ENCODE results near the gene TPST2. TPM values are rescaled to one million over a fixed set of nuclear protein-coding genes. Genes with fewer than 3 reads are reported as not detected.

TPST2 gene
- total RNA-seq, 1 experiment from 2014 or later = 50.1 TPM

DNA sequence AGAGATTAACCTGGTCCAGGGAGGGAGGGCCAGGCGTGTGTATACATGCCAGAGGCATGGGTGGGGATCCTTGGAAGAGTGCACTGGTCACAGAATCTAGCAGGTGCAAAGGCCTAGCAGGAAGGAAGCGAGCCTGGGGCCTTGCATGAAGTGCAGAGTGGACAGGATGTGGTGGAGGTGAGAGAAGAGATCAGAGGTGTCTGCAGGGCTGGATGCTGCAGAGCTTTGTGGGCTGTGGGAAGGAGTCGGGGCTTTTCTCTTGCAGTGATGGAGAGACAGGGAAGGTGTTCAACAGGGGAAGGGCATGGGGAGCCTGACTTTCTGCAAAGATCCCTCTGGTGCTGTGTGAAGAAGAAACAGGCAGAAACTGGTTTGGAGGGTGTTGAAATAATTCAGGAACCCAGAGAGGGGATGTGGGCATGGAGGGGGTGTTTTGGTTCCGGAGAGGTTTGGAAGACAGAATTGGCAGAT lies 2.5 kb upstream of the TPST2 start:
- Histone ChIP-seq H4K5ac (ENCODE audit: insufficient read length, low read depth, low read length) (no peak overlapping the region), H2BK12ac (ENCODE audit: insufficient read length, low read depth, low read length) (no peak overlapping the region), H3T11ph (ENCODE audit: low read length) (no peak overlapping the region), H4K20me1 (ENCODE audit: control insufficient read depth, insufficient read depth, insufficient read length) (no peaks in the 10 kb centered on the region), H3K4me2 (ENCODE audit: insufficient read depth, insufficient read length, low read length) (no peak overlapping the region), H3K27ac (ENCODE audit: insufficient read length, low read depth, low read length) (no peak overlapping the region), H3K4ac (ENCODE audit: low read depth, low read length) (no peak overlapping the region), H3K79me1 (ENCODE audit: insufficient read depth, low read depth, low read length, poor library complexity, severe bottlenecking) (no peaks in the 10 kb centered on the region), H3K9ac (ENCODE audit: extremely low read depth, insufficient read length, low read length) (no peak overlapping the region), H3K56ac (ENCODE audit: insufficient read length, low read depth, low read length) (no peak overlapping the region), H2AK5ac (ENCODE audit: insufficient read length, low read length) (no peak overlapping the region), H2BK15ac (ENCODE audit: low read depth, low read length) (no peak overlapping the region), H3K23me2 (ENCODE audit: insufficient read length, low read depth, low read length, poor library complexity, severe bottlenecking) (no peaks in the 10 kb centered on the region), H3K23ac (ENCODE audit: insufficient read length, low read depth, low read length) (no peak overlapping the region), H3K79me2 (ENCODE audit: insufficient read depth, low read length) (peaks cover 15% of the 10 kb centered on the region; the same call in 1 of the 2 replicates), H4K8ac (replicated peaks; ENCODE audit: insufficient read length, low read depth, low read length) (no peak overlapping the region), H2BK5ac (ENCODE audit: insufficient read length, low read length) (no peak overlapping the region), H4K91ac (ENCODE audit: insufficient read length, low read depth, low read length) (no peak overlapping the region), H3K14ac (ENCODE audit: insufficient read depth, low read length) (no peak overlapping the region), H3K4me1 (ENCODE audit: insufficient read depth, low read length) (peaks cover 5% of the 10 kb centered on the region; the same call in 1 of the 2 replicates), H2BK20ac (ENCODE audit: low read depth, low read length, poor library complexity, severe bottlenecking) (no peak overlapping the region), H2AFZ (ENCODE audit: low read length) (no peak overlapping the region), H3K27me3 (ENCODE audit: insufficient read depth, low read length) (no peaks in the 10 kb centered on the region), H3K9me3 (ENCODE audit: control insufficient read depth, low read depth, low read length) (no peaks in the 10 kb centered on the region), H3K18ac (ENCODE audit: insufficient read length, low read depth, low read length) (no peak overlapping the region), H2BK120ac (ENCODE audit: low read depth, low read length, poor library complexity, severe bottlenecking) (no peak overlapping the region)
- DNase-seq = no peak
- no CpG with 5 or more reads among the region's 4 CpGs for WGBS (ENCODE audit: extremely low coverage, insufficient read length, low lambda C conversion rate)
- TF ChIP-seq, protein P1, sequence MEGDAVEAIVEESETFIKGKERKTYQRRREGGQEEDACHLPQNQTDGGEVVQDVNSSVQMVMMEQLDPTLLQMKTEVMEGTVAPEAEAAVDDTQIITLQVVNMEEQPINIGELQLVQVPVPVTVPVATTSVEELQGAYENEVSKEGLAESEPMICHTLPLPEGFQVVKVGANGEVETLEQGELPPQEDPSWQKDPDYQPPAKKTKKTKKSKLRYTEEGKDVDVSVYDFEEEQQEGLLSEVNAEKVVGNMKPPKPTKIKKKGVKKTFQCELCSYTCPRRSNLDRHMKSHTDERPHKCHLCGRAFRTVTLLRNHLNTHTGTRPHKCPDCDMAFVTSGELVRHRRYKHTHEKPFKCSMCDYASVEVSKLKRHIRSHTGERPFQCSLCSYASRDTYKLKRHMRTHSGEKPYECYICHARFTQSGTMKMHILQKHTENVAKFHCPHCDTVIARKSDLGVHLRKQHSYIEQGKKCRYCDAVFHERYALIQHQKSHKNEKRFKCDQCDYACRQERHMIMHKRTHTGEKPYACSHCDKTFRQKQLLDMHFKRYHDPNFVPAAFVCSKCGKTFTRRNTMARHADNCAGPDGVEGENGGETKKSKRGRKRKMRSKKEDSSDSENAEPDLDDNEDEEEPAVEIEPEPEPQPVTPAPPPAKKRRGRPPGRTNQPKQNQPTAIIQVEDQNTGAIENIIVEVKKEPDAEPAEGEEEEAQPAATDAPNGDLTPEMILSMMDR (conservative IDR thresholded peaks at IDR 0.05) = no peak
- peaks cover 5% of the 10 kb centered on the region for H3K27me3 Mint-ChIP-seq (ENCODE audit: low read depth)
- peaks cover 0 to 3% of the 10 kb centered on the region in 2 experiments; a peak in 2 of 5 replicates for H3K9me3 Mint-ChIP-seq
- peaks cover 10 to 11% (median 10%) of the 10 kb centered on the region in 3 experiments for H3K36me3 Mint-ChIP-seq (ENCODE audit: insufficient read depth in 1 of 3, low read depth in 3 of 3)
- H3K27ac Mint-ChIP-seq = peak overlapping the region in 1 of 3 experiments; percentile 9; a peak in 1 of 7 replicates
- H3K4me3 Mint-ChIP-seq = no peak overlapping the region
- peaks cover 25 to 35% of the 10 kb centered on the region in 2 experiments for H3K4me1 Mint-ChIP-seq

Measured in H9 (cell line).